Esophagus muscularis mucosa (tissue), 4 donors: ENCODE data around the gene UPK2.

Source experiments
- CTCF ChIP-seq, 3 experiments: fragments of 200-600 bp in 2 of 3; fragments of 450-650 bp in 1 of 3; sonication (generic) in 2 of 3; IDR thresholded peaks; one replicate each; pipeline ENCODE4 v1.5.1; 2017 to 2019; ENCODE audit warnings: antibody characterized with exemption in 3 of 3, mild to moderate bottlenecking in 2 of 3, moderate library complexity in 1 of 3
- EP300 ChIP-seq: sonication (generic); formaldehyde crosslinking; IDR thresholded peaks from one replicate; pipeline ENCODE4 v1.6.1; 2017; ENCODE audit warnings: antibody characterized with exemption
- POLR2A ChIP-seq: fragments of 450-650 bp; IDR thresholded peaks from one replicate; pipeline ENCODE4 v1.6.1; 2017; ENCODE audit warnings: antibody characterized with exemption, moderate library complexity, mild to moderate bottlenecking, low read depth
- POLR2AphosphoS5 ChIP-seq, 2 donors: sonication (generic); formaldehyde crosslinking; IDR thresholded peaks; one replicate each; pipeline ENCODE4 v1.6.1; 2017; ENCODE audit warnings: antibody characterized with exemption in 2 of 2

- TF ChIP-seq POLR2A = no peak
- no peak for TF ChIP-seq CTCF (IDR thresholded peaks at IDR 0.05)
- TF ChIP-seq POLR2AphosphoS5 (IDR thresholded peaks at IDR 0.05) = peak in 1 of 2 donors; percentile 78
- TF ChIP-seq EP300 = no peak
Measured at GRCh38 chr11:118917481-118918127, 38.5 kb upstream of the UPK2 start.
